Measurements from ENCODE around the gene PTTG1IP2. TPM values are rescaled to one million over a fixed set of nuclear protein-coding genes. Genes with fewer than 3 reads are reported as not detected.

PTTG1IP2 gene
- total and polyA plus RNA-seq, 12 donors: not detected

- no peak for TF ChIP-seq CTCF (IDR thresholded peaks at IDR 0.05)
- ATAC-seq (no peak), DNase-seq (no peak)
- Histone ChIP-seq H3K4me1 (no peaks in the 10 kb centered on the region), H3K9me3 (no peaks in the 10 kb centered on the region), H3K27me3 (no peaks in the 10 kb centered on the region), H3K27ac (no peak overlapping the region), H3K36me3 (no peaks in the 10 kb centered on the region), H3K4me3 (no peak overlapping the region)
- 62 to 66% methylated on average over 1 of the region's 1 CpG for WGBS, 2 donors
- intact Hi-C loops (cut with DNase I): no loop called here
Measured at GRCh38 chr7:90472805-90473540, 3.5 kb downstream of the PTTG1IP2 start.

- H3K4me3 ChIP-seq: no peak overlapping the region
- H3K27ac ChIP-seq: no peak overlapping the region
- no peaks in the 10 kb centered on the region for H3K36me3 ChIP-seq
- ATAC-seq (no peak), DNase-seq (no peak)
- H3K4me1 ChIP-seq: no peaks in the 10 kb centered on the region
- intact Hi-C loops (cut with DNase I): no loop called here
- no peaks in the 10 kb centered on the region for H3K9me3 ChIP-seq
- TF ChIP-seq CTCF (IDR thresholded peaks at IDR 0.05): no peak
- H3K27me3 ChIP-seq: no peaks in the 10 kb centered on the region
Measured at GRCh38 chr7:90473814-90474213, 4.4 kb downstream of the PTTG1IP2 start.

GRCh38 chr7:90474284-90475210, 5.1 kb downstream of the PTTG1IP2 start:
- intact Hi-C loops (cut with DNase I): no loop called here
- no peaks in the 10 kb centered on the region for H3K36me3 ChIP-seq
- H3K4me3 ChIP-seq: no peak overlapping the region
- WGBS, 2 donors: 61 to 65% methylated on average over 2 of the region's 2 CpGs
- TF ChIP-seq CTCF (IDR thresholded peaks at IDR 0.05): no peak
- H3K27me3 ChIP-seq: no peaks in the 10 kb centered on the region
- H3K9me3 ChIP-seq: no peaks in the 10 kb centered on the region
- no peak for DNase-seq
- no peak overlapping the region for H3K27ac ChIP-seq
- no peak for ATAC-seq
- no peaks in the 10 kb centered on the region for H3K4me1 ChIP-seq

GRCh38 chr7:90483251-90483650, 13.8 kb downstream of the PTTG1IP2 start:
- Histone ChIP-seq H3K27me3 (no peaks in the 10 kb centered on the region), H3K4me3 (no peak overlapping the region), H3K27ac (no peak overlapping the region), H3K36me3 (no peaks in the 10 kb centered on the region), H3K4me1 (no peaks in the 10 kb centered on the region), H3K9me3 (no peaks in the 10 kb centered on the region)
- ATAC-seq: no peak
- DNase-seq: no peak
- no peak for TF ChIP-seq CTCF (IDR thresholded peaks at IDR 0.05)
- intact Hi-C loops (cut with DNase I): no loop called here
- WGBS, 2 donors: 82 to 90% methylated on average over 1 of the region's 1 CpG
